Activated B cell treated with CpG ODN at 0.5 μM for 24 hours (primary cell): ENCODE data around the gene NLK. TPM values are rescaled to one million over a fixed set of nuclear protein-coding genes. Genes with fewer than 3 reads are reported as not detected.
"Not testable (repeated sequence)": the region's sequence is repeated elsewhere in the genome, so short reads cannot be mapped to it uniquely, and the experiment has no call there.

ENCODE experiments used
- ATAC-seq: fragments of 200-7000 bp; cut with Tn5 transposase; one replicate; pipeline ENCODE4 v1.10.0; 2021; ENCODE audit warnings: low read depth, mild to moderate bottlenecking, moderate library complexity
- CTCF ChIA-PET: fragments of 350-600 bp; sonication (Branson Sonifier 250); formaldehyde crosslinking; loops from one replicate; lab custom pipeline; 2021; ENCODE audit warnings: antibody characterized with exemption; lab: Charles Lee
- POLR2A ChIA-PET: fragments of 350-600 bp; sonication (Branson Sonifier 250); formaldehyde crosslinking; loops from one replicate; lab custom pipeline; 2021; ENCODE audit warnings: antibody characterized with exemption; lab: Charles Lee
- DNase-seq: peaks from one replicate; pipeline ENCODE4 v3.0.0; 2022
- H3K27ac Mint-ChIP-seq: one replicate; pipeline ENCODE4 v1.8.0; 2020; ENCODE audit warnings: mixed read lengths
- H3K27me3 Mint-ChIP-seq: one replicate; pipeline ENCODE4 v1.8.0; 2021; ENCODE audit warnings: mixed read lengths
- H3K36me3 Mint-ChIP-seq: one replicate; pipeline ENCODE4 v1.8.0; 2021; ENCODE audit warnings: low read depth, mixed read lengths
- H3K4me1 Mint-ChIP-seq: one replicate; pipeline ENCODE4 v1.8.0; 2021; ENCODE audit warnings: mixed read lengths
- H3K4me3 Mint-ChIP-seq: one replicate; pipeline ENCODE4 v1.8.0; 2020; ENCODE audit warnings: mild to moderate bottlenecking, mixed read lengths
- H3K9me3 Mint-ChIP-seq: one replicate; pipeline ENCODE4 v1.8.0; 2020; ENCODE audit warnings: mixed read lengths
- CTCF ChIP-seq: fragments of 200-600 bp; IDR thresholded peaks from one replicate; pipeline ENCODE4 v1.8.0; 2022; ENCODE audit warnings: antibody characterized with exemption, mild to moderate bottlenecking
- intact Hi-C: fragments of 100-400 bp; cut with micrococcal nuclease; formaldehyde crosslinking; loops from one replicate; pipeline ENCODE4 v1.15.1; 2024
- total RNA-seq: library from RNA; stranded (reverse); gene quantifications from 2 replicates; pipeline ENCODE4 v1.2.3, GENCODE V29; 2022

NLK gene
- total RNA-seq, 1 donor from 2014 or later: 24.6 TPM

GRCh38 chr17:28030386-28030785 is 12.1 kb upstream of the NLK start:
- Mint-ChIP-seq H3K27me3 (peaks cover 5% of the 10 kb centered on the region), H3K4me1 (no peaks in the 10 kb centered on the region), H3K36me3 (no peaks in the 10 kb centered on the region), H3K27ac (no peak overlapping the region), H3K4me3 (no peak overlapping the region), H3K9me3 (peaks cover 7% of the 10 kb centered on the region)
- ATAC-seq (no peak), DNase-seq (no peak)
- no peak for TF ChIP-seq CTCF
- POLR2A ChIA-PET: interaction anchor here (1.3 kb wide), 1 partner anchor 11 kb away, joined by 5 read pairs; no protein-coding TSS in a partner anchor
- CTCF ChIA-PET: no interaction called here
- intact Hi-C loops: no loop called here

- no peak for DNase-seq
- CTCF ChIA-PET: no interaction called here
- POLR2A ChIA-PET: no interaction called here
- no peak overlapping the region for H3K27ac Mint-ChIP-seq
- intact Hi-C loops: no loop called here
- ATAC-seq: no peak
- H3K9me3 Mint-ChIP-seq: peaks cover 7% of the 10 kb centered on the region
- H3K36me3 Mint-ChIP-seq: no peaks in the 10 kb centered on the region
- no peak for TF ChIP-seq CTCF
- H3K27me3 Mint-ChIP-seq: peaks cover 3% of the 10 kb centered on the region
- H3K4me1 Mint-ChIP-seq: no peaks in the 10 kb centered on the region
- no peak overlapping the region for H3K4me3 Mint-ChIP-seq
Observed at GRCh38 chr17:28031174-28031573, 11.3 kb upstream of the NLK start.

GRCh38 chr17:28033972-28034714 is 8.3 kb upstream of the NLK start:
- Mint-ChIP-seq H3K27me3 (peaks cover 2% of the 10 kb centered on the region), H3K27ac (no peak overlapping the region), H3K4me1 (peaks cover under 1% of the 10 kb centered on the region), H3K4me3 (no peak overlapping the region), H3K36me3 (no peaks in the 10 kb centered on the region), H3K9me3 (no peaks in the 10 kb centered on the region)
- intact Hi-C loops: no loop called here
- DNase-seq (no peak), ATAC-seq (no peak)
- TF ChIP-seq CTCF: no peak
- POLR2A ChIA-PET: no interaction called here
- CTCF ChIA-PET: no interaction called here

- H3K36me3 Mint-ChIP-seq, CTCF ChIA-PET: not testable (repeated sequence)
Observed at GRCh38 chr17:28035452-28035851, 7.0 kb upstream of the NLK start.

GRCh38 chr17:28035884-28036283 is 6.6 kb upstream of the NLK start:
- ATAC-seq, H3K27ac Mint-ChIP-seq, DNase-seq, intact Hi-C loops, H3K9me3 Mint-ChIP-seq, H3K4me3 Mint-ChIP-seq, CTCF ChIA-PET, H3K36me3 Mint-ChIP-seq, H3K27me3 Mint-ChIP-seq, POLR2A ChIA-PET, H3K4me1 Mint-ChIP-seq: not testable (repeated sequence)

More at GRCh38 chr17:28035452-28035851, 7.0 kb upstream of the NLK start:
- ATAC-seq, POLR2A ChIA-PET, DNase-seq, H3K27ac Mint-ChIP-seq, H3K9me3 Mint-ChIP-seq, H3K4me3 Mint-ChIP-seq, H3K27me3 Mint-ChIP-seq, intact Hi-C loops, H3K4me1 Mint-ChIP-seq: not testable (repeated sequence)

GRCh38 chr17:28038802-28039201 is 3.7 kb upstream of the NLK start:
- DNase-seq: no peak

More at GRCh38 chr17:28038802-28039201, 3.7 kb upstream of the NLK start:
- H3K27ac Mint-ChIP-seq: no peak overlapping the region
- CTCF ChIA-PET: no interaction called here
- intact Hi-C loops: no loop called here
- ATAC-seq: no peak
- H3K36me3 Mint-ChIP-seq: peaks cover 3% of the 10 kb centered on the region
- H3K27me3 Mint-ChIP-seq: peaks cover 2% of the 10 kb centered on the region
- peaks cover 31% of the 10 kb centered on the region for H3K4me1 Mint-ChIP-seq
- no peak overlapping the region for H3K4me3 Mint-ChIP-seq
- TF ChIP-seq CTCF: no peak
- H3K9me3 Mint-ChIP-seq: peaks cover 7% of the 10 kb centered on the region
- POLR2A ChIA-PET: interaction anchor here (0.5 to 0.9 kb wide), 3 partner anchors 15 to 99 kb away, joined by 3 to 4 read pairs (median 3); no protein-coding TSS in a partner anchor
